GM19043 (cell line): ENCODE measurements around the gene ACSL4.
"Not testable (repeated sequence)": the region's sequence is repeated elsewhere in the genome, so short reads cannot be mapped to it uniquely, and the experiment has no call there.

Source experiments
- ATAC-seq: cut with Tn5 transposase; IDR thresholded peaks from one replicate; pipeline ENCODE4 v1.9.1; 2021; ENCODE audit warnings: low read depth; ENCODE audit not compliant: unreplicated experiment

Gene ACSL4

DNA sequence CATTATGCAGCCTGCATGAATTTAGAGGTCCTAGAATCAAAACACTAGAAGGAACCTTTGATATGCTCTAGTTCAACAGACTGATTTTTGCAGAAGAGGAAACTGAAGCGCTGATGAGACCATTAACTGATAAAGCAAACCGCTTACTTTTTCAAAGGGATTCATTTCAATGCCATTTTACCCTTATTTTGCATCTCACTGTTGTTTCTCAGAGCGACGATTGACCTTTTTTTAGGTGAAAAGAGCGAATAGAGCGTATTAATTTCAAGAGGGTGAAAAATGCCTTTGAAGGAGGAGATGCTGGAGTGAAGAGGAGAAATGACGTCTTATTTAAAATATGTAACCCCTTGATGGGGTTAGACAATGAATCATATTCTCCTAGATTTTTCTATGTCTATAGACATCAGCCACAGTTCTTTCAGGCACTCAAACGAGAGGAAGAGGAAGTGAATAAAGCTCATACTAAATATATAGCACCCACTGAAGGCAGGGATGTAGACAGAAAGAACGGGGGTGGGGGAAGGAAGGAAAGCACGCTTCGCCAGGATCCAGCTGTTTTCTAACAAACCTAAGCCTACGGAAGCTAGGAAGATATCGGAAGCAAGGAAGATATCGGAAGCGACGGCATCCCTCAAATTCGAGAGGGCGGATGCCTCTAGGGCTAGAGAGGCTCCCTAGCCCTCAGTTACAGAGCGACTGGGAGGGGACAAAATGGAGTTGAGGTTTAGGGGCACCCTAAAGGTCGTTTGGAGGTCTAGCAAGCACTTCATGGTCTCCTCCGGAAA is 848 bp downstream of the ACSL4 start:
- ATAC-seq: peak; percentile 31

DNA sequence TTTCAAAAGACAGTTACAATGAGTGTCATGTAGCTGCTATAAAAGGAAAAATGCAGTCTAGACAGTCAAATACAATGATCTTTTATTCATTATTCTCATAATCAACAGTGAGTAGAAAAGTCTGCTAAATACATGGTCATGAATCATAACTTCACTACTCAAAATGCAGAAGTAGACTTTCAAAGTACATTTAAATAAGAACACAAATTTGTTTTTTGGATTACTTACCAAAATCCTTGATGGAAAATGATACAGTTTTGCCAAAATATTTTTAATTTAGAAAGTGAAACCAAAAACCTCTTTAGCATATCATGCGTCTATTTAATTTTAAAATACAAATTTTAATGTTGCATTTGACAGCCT is 4.9 kb downstream of the ACSL4 start:
- no peak for ATAC-seq

DNA sequence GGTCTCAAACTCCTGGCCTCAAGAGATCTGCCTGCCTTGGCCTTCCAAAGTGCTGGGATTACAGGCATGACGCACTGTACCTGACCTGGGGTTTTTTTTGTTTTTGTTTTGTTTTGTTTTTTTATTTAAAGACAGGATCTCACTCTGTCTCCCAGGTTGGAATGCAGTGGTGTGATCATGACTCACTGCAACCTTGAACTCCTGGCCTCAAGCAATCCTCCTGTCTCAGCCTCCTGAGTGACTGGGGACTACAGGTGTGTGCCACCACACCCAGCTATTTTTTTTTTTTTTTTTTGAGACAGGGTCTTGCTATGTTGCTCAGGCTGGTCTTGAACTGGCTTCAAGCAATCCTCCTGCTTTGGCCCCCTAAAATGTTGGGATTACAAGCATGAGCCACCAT is 8.1 kb downstream of the ACSL4 start:
- not testable (repeated sequence) for ATAC-seq

DNA sequence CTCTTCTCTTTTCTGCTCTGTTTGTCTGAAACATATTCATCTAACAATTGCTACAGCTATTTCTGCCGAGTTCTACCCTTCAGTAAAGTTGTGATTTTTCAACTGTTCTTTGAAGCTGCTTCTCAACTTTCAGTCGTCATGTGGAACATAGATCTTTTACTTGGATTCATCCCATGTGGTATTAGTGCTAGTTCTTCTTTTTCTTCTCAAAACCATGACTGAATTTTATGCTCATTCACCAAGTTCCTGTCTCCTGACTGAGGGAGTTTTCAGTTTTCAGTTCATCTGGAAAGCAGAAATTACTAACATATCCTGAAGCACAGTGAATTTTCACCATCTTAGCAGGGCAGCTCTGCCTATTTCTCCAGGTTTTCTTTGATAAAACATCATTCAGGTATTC is 12.1 kb downstream of the ACSL4 start:
- ATAC-seq: no peak

DNA sequence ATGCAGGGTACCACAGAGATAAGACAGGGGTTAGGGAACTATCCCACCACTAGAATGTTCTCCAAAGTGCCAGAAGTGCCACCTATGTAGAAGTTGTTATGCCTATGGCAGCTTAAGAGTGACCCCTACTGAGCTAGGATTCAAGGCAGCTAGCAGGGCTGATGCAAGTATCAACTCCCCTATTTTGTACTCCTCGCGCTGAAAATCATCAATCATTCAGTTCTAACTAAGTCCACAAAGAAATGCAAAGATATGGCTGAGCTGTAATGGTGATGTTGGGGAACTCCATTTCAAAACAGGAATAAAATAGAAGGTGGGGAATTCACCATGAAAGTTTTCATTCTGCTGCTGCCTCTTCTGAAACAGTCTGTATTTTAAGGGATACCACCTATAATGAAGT is 13.8 kb downstream of the ACSL4 start:
- ATAC-seq: no peak

DNA sequence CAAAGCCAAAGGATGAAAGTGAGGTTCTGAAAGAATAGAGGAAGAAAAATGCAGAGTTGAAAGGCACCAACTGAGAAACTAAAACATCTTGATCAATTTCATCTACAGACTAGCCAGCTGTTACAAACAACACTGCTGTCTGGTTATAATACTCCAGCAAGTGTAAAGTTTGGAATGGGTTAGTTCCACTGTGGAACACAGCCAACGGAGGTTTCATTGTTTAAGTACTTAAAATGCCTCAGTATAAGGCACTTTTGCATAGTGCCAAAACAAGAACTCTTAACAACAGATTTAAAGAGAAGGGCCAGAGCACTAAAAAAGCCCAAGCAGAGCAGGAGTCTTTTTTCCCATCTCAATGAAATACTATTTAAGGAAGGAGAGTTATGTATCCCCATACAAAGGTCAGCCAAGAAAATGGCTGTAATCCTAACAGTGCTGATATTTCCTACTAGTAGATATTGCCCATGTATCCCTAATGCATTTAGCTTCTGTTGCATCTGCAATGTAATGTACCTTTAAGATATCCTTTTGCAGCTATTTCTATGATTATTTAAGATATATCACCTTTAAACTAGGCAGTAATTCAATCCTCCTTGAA is 16.5 kb downstream of the ACSL4 start:
- ATAC-seq: no peak

DNA sequence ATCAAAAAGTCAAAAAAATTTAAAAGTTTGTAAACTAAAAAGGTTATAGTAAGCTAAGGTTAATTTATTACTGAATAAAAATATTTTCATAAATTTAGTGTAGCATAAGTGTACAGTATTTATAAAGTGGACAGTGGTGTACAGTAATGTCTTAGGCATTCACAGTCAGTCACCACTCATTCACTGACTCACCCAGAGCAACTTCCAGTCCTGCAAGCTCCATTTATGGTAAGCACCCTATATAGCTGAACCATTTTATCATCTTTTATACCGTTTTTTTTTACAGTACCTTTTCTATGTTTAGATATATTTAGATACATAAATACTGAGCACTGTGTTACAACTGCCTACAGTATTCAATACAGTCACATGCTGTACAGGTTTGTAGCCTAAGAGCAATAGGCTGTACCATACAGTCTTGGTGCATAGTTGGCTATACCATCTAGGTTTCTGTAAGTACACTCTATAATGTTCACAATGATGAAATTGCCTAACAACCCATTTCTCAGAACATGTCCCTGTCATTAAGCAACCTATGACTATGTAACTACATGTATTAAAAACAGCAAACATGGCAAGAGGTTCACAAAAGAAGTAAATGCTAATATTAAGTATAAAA is 18.6 kb downstream of the ACSL4 start:
- ATAC-seq: no peak

DNA sequence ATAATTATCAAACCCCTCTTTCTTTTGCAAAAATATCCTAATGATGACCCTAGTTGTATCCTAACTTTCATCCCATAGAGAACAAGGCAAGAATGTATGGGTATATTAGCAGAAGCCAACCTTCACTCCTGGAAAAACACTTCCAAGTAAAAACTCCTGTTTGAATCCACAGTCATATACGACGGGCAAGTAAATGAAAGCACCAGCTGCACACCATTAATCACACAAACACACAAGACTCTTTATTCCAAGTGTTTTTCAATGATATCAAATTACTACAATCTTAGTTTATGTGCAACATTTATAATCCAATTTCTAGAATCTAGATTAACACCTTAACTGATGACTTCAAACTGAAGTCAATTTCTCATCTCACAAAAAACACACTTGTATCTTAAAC is 22.9 kb downstream of the ACSL4 start:
- no peak for ATAC-seq

DNA sequence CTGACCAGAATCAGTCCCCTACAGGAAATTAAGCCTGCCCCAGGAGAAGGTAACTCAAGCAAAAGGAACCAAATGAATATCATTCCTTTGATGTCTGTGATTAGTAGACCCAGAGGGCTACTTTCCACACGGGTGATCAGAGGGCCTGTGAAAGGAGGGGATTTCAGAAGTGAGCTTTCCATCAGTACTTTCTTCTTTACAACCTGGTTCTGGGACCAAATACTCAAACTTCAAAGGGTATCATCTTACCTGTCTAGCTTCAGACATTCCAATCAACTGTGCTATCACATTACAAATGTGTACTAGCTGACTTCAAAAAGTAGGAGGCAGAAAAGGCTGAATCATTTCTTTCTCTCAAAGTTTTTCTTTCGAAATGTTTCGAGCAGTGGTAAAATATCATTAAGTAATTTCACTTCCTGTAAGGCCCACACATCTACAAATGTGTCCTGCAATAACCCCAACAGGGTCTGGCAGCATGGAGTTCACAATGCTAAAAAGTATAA is 23.9 kb downstream of the ACSL4 start:
- ATAC-seq: peak; percentile 58

DNA sequence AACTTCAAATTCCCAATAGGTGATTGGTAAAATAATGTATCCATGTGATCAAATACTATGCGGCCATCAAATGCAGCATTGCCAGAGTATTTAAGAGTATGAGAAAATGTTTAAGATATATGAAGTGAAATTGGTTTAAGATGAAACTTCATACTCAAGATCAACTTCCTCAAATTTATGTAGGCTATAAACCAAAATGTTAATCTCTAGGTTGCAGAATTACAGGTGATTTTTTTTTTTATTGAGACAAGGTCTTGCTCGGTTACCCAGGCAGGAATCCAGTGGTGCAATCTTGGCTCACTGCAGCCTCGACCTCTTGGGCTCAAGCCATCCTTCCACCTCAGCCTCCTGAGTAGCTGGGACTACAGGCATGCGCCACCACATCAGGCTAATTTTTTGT is 25.3 kb downstream of the ACSL4 start:
- no peak for ATAC-seq

DNA sequence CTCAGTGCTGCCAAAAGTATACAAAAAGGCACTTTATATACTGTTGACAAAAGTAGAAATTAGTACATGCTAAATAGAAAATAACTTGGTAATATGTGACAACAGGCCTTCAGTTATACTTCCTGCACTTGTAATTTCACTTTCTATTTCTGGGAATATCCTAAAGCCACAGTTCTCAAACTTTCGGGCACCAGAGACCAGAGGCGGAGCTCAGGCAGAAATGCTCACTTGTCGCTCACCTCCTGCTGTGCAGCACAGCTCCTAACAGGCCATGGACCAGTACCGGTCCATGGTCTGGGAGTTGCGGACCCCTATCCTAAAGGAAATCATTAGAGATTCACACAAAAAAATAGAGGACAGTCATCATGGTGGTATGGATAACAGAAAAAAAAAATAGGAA is 25.7 kb downstream of the ACSL4 start:
- ATAC-seq: no peak

DNA sequence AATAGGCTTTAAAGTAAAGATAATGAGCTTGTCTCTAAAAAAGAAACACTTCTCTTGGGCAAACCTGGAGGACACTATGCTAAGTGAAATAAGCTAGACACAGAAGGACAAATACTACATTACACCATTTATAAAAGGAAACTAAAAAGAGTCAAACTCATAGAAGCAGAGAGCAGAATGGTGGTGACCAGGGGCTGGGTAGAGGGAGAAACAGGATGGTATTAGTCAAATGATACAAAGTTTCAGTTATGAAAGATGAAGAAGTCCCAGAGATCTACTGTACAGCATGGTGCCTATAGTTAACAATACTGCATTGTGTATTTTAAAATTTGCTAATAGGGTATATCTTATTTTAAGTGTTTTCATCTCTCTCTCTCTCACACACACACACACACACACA is 28.5 kb downstream of the ACSL4 start:
- ATAC-seq: peak; percentile 64

DNA sequence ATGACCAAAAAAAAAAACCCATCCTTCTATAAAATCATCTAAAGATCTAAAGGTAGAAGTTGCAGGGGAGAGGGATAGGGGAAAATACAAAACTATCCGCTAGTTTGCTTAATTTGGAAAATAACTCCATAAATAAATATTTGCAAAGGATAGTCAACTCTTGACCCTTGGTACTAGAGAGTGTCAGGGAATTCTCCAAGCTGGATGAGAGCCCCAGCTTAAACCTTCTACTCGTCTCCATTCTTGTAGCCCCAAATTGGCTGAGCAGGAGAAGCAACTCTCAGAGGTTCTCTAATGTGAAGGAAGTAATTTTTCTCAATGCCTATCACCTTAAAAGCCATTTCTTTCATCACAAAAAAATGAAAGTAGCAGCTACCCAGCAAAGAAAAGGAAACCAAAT is 35.2 kb downstream of the ACSL4 start:
- no peak for ATAC-seq

DNA sequence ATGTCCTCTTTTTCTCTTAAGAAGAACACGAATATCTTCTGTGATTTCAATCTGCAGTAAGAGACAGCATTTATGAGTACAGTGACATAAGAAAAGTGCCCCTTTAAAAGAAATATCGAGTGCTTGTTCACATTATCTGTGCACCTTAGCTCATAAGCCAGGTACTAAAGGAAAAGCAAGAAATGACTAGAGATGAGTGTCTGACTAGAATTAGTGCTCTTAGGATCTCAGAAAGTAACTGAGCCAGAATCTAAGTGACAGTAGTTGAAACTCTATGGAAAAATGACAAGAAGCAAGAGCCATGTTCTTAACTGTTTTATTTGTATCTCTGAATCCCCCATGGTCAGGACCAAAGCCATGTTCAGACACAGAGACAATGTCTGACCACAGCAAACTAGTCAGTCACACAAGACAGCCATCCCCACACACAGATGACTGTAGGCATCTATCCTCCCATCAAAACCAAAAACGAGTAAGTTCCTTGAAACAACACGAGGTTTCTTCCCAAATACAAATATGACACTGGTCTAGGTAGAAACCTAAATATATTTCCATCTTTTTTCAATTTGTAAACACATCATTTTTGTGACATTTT is 36.8 kb downstream of the ACSL4 start:
- no peak for ATAC-seq

DNA sequence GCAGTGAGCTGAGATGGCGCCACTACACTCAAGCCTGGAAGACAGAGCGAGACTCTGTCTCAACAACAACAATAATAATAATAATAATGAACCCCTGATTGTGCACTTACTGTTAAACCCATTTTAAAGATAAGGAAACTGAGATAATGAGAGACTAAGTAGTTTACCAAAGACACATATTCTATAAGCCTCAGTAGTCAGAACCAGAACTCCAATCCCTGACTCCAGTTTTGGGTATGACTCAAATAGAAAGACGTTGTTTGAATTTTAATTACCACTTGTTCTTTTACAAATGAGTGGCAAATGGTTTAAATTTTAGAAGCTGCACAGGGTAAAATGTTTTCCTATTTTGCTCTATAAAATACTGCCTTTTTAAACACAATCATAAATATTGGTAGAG is 37.4 kb downstream of the ACSL4 start:
- no peak for ATAC-seq

DNA sequence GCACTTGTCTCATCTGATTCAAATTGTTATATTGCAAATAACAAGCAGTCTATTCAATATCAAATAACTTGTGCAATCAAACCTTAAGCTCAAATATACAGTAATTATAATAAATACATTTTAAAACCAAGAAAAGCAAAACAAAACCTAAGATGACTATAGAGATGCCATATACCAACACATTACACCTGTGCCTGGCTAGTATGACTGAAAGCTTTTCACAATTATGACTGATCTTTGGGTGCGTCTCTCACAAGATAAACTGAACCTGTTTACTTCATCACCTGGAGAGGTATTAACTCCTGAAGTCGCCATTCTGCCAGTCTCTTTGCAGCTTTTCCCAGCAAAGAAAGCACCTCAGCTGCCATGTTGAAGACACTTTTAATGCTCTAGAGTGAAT is 41.3 kb downstream of the ACSL4 start:
- ATAC-seq: no peak

DNA sequence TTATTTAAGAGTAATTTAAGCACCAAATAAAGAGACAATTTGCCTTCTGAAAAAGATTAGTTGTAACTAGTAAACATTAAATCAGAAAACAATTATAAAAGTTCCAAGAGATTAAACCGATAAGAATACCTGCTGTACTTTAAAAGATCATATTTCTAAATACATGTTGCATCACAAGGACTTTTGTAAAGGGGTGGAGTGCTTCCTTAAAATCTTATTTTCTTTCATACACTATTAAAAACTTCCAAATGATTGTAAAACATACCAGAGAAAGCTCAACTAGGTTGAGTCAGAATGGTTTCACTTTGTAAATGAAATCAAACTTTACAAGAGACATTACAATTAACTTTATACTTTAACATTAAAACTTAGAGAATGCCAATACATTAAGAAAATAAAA is 41.8 kb downstream of the ACSL4 start:
- no peak for ATAC-seq

DNA sequence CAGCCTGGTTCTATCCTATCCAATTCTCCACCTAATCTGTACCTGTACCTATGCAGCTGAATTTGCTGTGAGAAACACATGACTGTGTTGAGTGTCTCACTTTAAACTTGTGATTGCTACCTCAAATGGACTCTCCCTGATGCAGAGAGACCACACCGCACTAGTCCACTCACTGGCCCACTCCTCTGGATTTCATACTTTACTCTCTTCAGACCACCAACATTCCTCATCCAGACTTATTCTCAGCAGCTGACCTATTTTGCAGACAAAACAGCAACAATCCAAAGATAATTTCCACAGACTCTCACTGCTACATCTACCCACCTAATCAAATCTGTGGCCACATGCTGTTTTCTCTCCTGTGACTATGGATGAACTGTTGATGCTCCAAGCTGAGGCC is 45.2 kb downstream of the ACSL4 start:
- ATAC-seq: no peak

DNA sequence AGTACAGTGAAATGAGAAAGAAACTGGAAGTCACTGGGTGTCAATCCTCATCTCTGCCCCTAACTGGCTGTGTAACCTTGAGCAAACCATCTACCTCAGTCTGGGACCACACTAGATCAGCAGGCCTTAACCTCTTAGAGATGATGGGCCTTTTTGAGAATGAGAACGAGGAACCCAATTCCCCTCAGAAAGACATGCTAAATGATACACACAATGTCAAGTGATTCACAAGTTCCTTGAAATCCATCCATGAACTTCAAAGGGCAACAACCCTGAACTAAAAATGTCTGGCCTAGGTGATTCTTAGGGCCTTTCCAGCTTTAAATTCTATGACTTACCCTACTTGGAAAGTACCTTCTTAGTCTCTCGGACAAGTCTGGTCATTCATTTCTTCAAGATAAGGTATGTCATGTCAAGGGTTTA is 47.4 kb downstream of the ACSL4 start:
- no peak for ATAC-seq

DNA sequence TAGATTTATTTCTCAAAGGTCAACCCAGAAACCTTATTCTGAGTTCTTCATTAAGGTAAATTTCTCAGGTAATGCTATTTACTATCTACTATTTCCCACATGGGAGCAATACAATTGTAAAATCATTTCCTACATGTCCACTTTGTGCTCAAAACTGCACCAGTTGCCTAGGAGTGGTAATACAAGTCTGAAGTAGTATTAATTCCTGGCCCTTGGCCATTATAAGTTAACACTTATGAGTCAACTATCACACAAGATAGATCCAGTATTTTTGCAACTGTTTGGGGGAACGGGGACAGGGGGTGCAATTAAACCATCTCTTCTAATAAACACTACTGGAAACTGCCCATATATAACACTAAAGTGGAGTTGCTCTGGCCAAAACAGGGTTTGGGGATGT is 48.9 kb downstream of the ACSL4 start:
- ATAC-seq: no peak

DNA sequence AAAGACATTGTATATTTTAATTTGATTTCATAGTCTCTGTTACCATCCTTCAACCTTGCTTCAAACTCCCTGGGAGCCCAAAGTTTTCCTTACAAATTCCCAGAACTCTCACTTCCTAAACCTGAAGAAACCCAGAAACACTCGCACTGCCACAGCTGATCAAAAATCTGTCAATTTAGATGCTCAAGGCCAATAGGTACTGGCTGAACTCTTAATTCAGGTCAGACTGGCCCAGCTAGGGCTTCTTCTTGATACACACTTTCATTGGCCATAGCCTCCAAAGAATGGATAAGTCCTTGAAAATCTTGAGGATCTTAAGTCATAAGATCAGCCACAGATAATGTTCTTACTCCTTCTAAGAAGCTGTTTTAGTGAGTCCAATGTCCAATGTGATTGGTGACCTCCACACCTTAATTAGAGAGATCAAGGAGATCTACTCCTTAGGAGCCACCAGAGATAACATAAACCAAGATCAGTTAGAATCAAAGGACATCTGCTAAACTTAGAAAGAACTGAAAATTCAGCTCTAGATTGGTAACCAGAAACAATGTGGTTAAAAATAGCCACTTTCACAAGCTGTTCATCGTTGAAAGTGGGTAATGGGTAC is 51.5 kb downstream of the ACSL4 start:
- no peak for ATAC-seq
